PFSK-1 (cell line): ENCODE results near the gene LNX1.

Source experiments
- FOXP2 ChIP-seq: optimal IDR thresholded peaks from 2 replicates; pipeline ENCODE3; 2011; ENCODE audit warnings: borderline replicate concordance, control low read depth, inconsistent platforms; ENCODE audit not compliant: insufficient read depth; ENCODE audit errors: extremely low read length, extremely low read depth
- POLR2AphosphoS5 ChIP-seq: IDR thresholded peaks from 2 replicates; pipeline ENCODE4 v1.6.1; 2012; ENCODE audit warnings: low read depth, mild to moderate bottlenecking, control low read depth, low read length, moderate library complexity
- TAF1 ChIP-seq: IDR thresholded peaks from 2 replicates; pipeline ENCODE4 v1.6.1; 2012; ENCODE audit warnings: low read length, control low read depth, borderline replicate concordance; ENCODE audit not compliant: insufficient read depth
- TF ChIP-seq, protein P1 (sequence below), 2 experiments: IDR thresholded peaks; 2 replicates each; pipeline versions ENCODE4 v1.6.1 to v1.8.0; 2011 to 2012; ENCODE audit warnings: low read depth in 2 of 2, low read length in 2 of 2, control low read depth in 1 of 2, inconsistent platforms in 1 of 2, mild to moderate bottlenecking in 1 of 2, moderate library complexity in 1 of 2; ENCODE audit not compliant: insufficient read depth in 1 of 2

DNA sequence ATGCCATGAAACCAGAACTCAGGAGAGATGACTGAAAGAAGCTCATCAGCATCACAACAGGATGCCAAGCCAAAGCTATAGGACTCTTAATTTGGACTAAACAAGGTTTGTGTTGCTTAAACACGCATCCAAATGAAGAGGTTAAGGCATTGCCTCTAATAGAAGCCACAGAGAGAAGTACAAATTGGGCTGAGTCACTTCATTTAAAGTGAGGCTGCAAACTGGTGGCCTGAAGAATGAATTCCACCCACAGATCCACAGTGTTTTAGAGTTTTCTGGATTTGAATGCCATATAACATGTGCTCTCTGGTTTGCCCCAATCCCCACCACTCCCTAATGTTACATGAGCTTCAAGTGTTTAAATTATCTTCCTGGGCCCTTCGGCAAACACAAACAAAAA lies 110.4 kb downstream of the LNX1 start:
- TF ChIP-seq POLR2AphosphoS5 (no peak), TAF1 (no peak), FOXP2 (no peak)
- TF ChIP-seq, protein P1, sequence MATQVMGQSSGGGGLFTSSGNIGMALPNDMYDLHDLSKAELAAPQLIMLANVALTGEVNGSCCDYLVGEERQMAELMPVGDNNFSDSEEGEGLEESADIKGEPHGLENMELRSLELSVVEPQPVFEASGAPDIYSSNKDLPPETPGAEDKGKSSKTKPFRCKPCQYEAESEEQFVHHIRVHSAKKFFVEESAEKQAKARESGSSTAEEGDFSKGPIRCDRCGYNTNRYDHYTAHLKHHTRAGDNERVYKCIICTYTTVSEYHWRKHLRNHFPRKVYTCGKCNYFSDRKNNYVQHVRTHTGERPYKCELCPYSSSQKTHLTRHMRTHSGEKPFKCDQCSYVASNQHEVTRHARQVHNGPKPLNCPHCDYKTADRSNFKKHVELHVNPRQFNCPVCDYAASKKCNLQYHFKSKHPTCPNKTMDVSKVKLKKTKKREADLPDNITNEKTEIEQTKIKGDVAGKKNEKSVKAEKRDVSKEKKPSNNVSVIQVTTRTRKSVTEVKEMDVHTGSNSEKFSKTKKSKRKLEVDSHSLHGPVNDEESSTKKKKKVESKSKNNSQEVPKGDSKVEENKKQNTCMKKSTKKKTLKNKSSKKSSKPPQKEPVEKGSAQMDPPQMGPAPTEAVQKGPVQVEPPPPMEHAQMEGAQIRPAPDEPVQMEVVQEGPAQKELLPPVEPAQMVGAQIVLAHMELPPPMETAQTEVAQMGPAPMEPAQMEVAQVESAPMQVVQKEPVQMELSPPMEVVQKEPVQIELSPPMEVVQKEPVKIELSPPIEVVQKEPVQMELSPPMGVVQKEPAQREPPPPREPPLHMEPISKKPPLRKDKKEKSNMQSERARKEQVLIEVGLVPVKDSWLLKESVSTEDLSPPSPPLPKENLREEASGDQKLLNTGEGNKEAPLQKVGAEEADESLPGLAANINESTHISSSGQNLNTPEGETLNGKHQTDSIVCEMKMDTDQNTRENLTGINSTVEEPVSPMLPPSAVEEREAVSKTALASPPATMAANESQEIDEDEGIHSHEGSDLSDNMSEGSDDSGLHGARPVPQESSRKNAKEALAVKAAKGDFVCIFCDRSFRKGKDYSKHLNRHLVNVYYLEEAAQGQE (IDR thresholded peaks at IDR 0.05; ENCODE audit: insufficient read depth in 1 of 2, low read depth in 2 of 2, low read length in 2 of 2) = no peak
